Measurements from ENCODE around the gene ATF7IP2.
A peak's percentile ranks its signal among the peaks of the same experiment; 100 is the strongest.
"Not testable (repeated sequence)": the region's sequence is repeated elsewhere in the genome, so short reads cannot be mapped to it uniquely, and the experiment has no call there.

Gene ATF7IP2, protein sequence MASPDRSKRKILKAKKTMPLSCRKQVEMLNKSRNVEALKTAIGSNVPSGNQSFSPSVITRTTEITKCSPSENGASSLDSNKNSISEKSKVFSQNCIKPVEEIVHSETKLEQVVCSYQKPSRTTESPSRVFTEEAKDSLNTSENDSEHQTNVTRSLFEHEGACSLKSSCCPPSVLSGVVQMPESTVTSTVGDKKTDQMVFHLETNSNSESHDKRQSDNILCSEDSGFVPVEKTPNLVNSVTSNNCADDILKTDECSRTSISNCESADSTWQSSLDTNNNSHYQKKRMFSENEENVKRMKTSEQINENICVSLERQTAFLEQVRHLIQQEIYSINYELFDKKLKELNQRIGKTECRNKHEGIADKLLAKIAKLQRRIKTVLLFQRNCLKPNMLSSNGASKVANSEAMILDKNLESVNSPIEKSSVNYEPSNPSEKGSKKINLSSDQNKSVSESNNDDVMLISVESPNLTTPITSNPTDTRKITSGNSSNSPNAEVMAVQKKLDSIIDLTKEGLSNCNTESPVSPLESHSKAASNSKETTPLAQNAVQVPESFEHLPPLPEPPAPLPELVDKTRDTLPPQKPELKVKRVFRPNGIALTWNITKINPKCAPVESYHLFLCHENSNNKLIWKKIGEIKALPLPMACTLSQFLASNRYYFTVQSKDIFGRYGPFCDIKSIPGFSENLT

DNA sequence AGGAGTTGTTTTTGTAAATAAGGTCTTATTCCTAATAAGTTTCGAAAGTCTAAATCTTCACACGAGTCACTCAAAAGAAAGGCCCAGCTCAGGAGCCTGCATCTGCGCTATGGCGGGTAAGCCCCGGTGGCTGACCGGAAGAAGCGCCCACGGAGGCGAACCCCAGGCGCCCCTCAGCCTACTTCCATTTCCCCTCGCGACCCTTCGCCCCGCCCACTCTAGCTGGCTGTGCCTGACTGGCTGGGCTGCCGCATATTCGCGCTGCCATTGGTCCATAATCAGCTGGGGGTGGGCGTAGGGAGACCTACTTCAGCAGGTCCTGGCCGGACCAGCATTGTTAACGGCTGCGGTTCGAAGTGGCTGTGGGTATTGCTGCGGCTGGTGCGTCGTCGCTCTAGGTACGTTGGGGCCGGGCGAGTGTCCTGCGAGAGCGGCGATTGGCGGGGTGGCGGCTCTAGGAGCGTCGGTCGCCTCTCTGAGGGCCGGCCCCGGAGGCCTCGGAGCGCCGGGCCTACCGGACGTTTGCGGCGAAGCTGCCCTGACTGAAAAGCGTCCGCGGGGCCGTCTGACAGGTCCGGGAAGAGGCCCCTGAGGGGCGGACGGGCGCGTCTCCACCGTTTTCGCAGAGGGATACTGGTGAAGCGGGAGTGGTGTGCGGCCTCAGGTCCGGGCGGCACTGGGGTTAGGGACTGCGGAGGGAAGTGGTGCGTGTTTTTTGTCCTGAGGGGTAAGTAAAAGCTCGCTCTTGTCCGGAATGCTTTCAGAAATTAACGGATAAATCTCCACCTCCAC, at the start of gene ATF7IP2:
ATF7IP2 (plus strand) TSS at position 337 of the 792 bp plus-strand sequence. CDS start 44,560 bp downstream, outside the sequence.
- peak; percentile 71 to 78 for DNase-seq (ENCODE audit: extremely low read depth in 1 of 2, low read depth in 1 of 2)

DNA sequence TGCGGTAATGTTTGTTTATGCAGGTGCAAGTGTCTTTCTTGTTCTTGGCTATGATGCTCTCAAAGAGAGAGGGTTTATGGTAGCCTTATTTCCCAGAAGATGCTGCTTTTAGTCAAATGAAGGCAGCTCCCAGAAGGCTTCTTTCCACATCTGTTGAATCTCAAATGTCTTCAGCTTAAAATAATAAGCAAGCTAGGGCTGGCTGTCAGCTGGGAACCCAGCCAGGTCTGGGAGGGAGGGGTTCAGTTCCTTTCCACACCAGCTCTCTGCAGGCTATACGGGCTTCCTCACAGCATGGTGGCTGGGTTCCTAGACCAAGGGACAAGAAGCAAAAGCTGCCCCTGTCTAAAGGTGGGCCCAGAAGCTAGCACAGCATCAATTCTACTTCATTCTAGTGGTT, 47.4 kb upstream of the ATF7IP2 start:
- DNase-seq (ENCODE audit: extremely low read depth in 1 of 2, low read depth in 1 of 2) = no peak

DNA sequence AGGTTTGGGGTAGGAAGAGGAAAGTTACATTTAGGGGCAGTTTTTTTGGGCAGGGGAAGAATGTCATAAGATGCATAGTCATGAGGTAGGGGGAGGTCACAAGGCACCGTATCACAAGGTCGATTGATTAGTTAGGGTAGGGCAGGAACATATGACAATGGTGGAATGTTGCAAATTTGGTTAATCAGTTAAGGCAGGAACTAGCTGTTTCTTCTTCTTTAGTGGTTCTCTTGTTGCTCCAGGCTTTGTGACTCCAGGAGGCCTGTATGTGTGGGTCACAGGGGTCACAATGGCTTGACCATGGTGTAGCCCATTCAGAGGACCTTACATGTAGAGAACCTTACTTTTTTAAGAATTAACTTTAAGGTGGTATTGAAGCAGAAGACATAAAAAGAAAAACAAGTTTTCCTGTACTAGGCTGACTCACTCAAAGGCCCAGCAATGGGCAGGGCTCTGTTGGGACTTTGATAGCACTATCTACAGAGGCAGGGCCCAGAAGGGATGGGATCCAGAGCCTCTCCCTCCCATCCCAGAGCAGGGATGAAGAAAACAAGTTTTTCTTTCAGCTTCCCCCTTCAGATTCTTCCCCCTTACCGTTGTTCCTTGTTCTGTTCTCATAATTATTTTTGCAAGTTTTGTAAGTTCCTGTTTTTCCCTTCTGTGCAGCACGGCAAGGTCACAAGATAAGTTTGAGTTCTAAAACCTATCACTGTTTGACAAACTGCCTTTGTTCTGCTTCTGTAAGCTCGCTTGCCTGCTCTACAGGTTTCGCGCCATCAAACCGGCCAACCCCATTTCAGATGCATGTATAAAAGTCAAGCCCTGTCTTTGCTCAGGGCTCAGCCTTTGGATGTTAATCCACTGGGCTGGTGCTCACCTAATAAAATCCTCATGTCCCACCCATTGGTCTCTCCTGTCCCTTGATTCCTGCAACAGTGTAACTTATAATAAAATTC, 45.8 kb upstream of the ATF7IP2 start:
- DNase-seq (ENCODE audit: extremely low read depth in 1 of 2, low read depth in 1 of 2) = no peak

DNA sequence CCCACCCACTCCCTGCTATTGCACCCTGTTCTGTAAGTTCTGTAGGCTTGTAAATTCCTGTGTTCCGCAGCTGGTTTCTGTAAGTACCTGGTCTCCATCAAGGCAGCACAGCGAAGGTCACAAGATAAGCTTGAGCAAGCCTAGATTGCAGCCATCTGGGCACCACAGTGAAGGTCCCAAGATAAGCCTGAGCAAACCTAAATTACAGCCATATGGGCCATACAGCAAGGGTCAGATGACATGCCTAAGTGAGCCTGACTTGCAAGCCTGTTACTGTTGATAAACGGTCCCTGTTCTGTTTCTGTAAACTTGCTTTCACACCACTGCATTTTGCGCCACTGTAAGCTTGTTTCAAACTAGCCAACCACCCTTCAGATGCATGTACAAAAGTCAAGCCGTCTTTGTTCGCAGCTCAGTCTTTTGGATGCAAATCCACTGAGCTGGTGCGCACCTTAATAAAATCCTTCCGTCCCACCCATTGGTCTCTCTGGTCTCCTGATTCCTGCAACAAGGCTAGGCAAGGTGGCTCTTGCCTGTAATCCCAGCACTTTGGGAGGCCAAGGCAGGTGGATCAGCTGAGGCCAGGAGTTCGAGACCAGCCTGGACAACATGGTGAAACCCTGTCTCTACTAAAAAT, 42.6 kb upstream of the ATF7IP2 start:
- no peak for DNase-seq (ENCODE audit: extremely low read depth in 1 of 2, low read depth in 1 of 2)

DNA sequence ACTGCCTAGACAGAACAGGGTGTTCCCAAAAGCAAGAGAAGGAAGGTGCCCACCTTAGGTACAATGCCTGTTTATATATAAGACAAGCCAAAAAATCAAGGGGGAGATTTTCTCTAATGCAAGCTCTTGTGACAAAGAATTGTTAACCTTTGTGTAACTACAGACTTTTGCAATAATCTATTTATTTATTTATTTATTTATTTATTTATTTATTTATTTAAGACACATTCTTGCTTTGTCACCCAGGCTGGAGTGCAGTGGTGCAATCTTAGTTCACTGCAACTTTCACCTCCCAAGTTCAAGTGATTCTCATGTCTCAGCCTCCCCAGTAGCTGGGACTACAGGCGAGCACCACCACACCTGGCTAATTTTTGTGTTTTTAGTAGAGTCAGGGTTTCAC, 41.2 kb upstream of the ATF7IP2 start:
- not testable (repeated sequence) for DNase-seq (ENCODE audit: extremely low read depth in 1 of 2, low read depth in 1 of 2)

DNA sequence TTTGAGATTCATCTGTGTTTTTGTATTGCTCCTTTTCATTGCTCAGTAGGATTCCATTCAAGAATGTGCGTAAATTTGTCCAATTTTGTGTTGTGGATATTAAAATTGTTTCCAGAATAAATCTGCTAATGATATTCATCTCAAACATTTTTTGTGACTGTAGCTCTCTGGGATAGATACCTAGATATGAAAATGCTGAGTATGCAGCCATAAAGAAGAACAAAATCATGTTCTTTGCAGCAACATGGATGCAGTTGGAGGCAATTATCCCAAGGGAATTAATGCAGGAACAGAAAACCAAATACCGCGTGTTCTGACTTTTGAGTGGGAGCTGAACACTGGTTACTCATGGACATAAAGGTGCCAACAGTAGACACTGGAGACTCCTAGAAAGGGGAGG, 40.2 kb upstream of the ATF7IP2 start:
- no peak for DNase-seq (ENCODE audit: extremely low read depth in 1 of 2, low read depth in 1 of 2)

DNA sequence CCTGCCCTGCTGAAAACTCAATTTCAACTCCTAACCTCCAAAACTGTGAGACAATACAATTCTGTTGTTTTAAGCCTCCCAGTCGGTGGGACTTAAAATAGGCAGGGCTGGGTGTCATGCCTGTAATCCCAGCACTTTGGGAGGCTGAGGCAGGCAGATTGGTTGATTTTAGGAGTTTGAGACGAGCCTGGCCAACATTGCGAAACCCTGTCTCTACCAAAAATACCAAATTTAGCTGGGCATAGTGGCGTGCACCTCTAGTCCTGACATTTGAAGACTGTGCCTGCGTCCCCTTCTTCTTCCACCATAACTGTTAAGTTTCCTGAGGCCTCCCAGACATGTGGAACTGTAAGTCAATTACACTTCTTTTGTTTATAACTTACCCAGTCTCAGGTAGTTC, 36.0 kb upstream of the ATF7IP2 start:
- no peak for DNase-seq (ENCODE audit: extremely low read depth in 1 of 2, low read depth in 1 of 2)

DNA sequence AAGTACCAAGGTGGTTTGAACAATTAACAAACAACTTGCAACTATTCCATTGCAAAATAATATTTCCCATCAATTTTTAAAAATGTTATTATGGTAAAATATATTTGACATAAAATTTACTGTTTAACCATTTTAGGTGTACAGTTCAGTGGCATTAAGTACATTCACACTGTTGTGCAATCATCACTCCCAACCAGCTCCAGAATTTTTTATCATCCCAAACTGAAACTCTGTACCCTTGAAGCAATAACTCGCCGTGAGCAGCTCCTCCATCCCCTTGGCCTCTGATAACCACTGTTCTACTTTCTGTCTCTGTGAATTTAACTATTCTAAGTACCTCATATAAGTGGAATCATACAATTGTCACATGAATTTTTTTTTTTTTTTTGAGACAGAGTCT, 33.6 kb upstream of the ATF7IP2 start:
- no peak for DNase-seq (ENCODE audit: extremely low read depth in 1 of 2, low read depth in 1 of 2)

DNA sequence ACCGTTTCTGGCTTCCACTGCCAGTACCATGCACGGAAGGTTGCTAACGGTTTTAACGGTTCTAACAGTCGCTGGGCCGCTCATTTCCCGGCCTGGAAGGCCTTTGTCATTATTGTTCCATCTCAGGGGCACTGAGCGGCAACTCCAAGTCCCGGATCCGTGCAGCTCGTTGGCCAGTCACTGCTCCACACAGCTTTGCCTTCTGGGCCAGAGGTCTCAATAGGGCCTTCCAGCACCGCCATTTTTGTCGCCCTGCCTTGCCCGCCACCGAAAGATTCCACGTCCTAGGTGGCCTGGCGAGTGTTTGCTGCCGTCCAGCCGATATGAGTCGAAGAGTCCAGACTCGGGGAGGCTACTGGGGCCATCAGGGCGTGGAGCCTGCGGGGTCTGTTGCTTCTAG, 30.3 kb upstream of the ATF7IP2 start:
- no peak for DNase-seq (ENCODE audit: extremely low read depth in 1 of 2, low read depth in 1 of 2)

DNA sequence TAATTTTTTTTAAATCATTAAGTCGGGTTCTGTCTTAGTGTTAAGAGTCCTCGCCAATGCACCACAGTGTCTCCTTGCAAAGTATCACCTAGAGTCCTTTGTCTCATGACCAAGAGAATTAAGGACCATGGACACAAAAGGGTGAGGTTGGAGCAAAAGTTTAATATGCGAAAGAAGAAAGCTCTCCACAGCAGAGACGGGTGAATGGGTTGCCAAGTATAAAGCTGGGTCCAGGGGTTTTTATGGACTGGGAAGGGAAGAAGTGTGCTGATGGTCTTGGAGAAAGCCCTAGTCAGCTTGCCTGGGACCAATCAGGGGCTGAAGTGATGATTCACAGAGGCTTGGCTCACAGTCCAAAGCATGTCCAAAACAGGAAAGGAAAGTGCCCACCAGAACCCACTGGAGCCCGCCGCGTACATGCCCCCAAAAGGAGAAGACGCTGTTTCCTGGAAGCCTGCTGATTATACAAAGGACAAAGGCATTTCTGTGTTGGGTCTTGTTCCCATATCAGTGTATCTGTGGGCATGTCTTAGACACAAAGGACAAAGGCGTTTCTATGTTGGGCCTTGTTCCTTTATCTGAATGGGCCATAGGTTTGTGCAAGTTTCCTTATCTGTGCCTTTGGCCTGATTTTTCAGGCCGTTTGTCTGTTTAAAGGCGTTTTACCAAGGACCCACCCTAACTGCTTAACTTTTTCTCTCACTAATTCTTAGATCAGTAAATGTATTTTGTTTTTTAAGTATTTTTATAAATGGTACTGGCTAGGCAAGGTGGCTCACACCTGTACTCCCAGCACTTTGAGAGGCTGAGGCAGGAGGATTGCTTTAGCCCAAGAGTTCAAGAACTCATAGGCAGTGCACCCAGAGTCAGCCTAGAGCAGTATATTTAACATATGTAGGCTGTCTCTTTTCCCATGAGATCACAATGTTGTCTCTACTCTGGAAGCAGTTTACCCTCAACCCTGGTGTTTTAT, 28.7 kb upstream of the ATF7IP2 start:
- no peak for DNase-seq (ENCODE audit: extremely low read depth in 1 of 2, low read depth in 1 of 2)

DNA sequence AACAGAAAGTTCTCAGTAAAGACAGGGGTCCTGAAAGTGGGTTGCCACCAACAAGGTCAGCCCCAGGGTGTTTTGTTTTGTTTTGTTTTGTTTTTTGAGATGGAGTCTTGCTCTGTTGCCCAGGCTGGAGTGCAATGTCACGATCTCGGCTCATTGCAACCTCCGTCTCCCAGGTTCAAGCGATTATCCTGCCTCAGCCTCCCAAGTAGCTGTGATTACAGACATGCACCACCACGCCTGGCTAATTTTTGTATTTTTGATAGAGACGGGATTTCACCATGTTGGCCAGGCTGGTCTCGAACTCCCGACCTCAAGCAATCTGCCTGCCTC, 24.1 kb upstream of the ATF7IP2 start:
- not testable (repeated sequence) for DNase-seq (ENCODE audit: extremely low read depth in 1 of 2, low read depth in 1 of 2)

DNA sequence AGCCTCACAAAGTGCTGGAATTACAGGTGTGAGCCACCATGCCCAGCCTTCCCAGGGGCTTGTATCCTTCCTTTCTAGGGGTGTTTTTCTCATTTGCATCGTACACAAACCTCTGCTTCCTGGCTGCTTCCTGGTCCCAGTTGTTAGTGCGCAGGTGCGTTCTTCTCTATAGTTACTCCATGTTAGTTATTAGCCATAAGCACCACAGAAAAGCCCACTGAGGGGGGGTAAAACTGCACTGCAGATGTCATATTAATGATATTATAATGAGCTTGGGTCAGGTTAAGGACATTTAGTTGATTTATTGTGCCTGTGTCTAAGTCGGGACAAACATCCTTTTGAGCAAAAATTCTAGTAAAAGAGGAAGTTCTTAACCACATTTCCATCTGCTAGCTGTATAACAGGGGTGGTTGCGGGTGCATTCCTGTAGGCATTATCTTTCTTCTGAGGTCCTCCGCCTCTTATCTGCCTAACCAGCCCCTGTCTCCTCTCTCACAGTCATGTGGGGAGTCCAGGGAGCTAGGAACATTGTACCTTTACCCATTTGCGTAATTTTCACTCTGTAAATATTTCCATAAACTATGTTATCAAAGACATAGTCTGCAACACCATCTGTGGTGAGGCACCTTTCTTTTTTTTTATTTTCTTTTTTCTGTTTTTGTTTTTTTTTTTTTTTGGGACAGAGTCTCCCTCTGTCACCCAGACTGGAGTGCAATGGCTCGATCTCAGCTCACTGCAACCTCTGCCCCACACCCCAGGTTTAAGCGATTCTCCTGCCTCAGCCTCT, 23.6 kb upstream of the ATF7IP2 start:
- no peak for DNase-seq (ENCODE audit: extremely low read depth in 1 of 2, low read depth in 1 of 2)

DNA sequence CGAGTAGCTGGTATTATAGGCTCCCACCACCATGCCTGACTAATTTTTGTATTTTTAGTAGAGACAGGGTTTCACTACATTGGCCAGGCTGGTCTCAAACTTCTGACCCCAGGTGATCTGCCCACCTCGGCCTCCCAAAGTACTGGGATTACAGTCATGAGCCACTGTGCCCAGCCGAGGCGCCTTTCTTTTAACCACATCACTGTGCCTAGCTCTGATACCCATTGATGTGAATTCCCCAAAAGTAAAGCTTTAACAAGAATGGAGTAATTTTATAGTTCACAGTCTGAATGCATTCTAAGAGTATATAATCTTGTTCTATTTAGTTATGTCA, 23.0 kb upstream of the ATF7IP2 start:
- not testable (repeated sequence) for DNase-seq (ENCODE audit: extremely low read depth in 1 of 2, low read depth in 1 of 2)

DNA sequence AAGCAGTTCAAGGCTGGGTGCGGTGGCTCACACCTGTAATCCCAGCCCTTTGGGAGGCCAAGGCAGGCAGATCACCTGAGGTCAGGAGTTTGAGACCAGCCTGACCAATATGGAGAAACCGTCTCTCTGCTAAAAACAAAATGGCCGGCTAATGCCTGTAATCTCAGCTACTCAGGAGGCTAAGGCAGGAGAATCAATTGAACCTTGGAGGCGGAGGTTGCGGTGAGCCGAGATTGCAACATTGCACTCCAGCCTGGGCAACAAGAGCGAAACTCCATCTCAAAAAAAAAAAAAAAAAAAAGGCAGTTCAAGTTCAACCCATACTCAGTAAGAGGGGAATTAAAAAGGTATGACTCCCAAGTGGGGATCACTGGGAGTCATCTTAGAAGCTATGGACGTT, 19.2 kb upstream of the ATF7IP2 start:
- DNase-seq (ENCODE audit: extremely low read depth in 1 of 2, low read depth in 1 of 2) = not testable (repeated sequence)

DNA sequence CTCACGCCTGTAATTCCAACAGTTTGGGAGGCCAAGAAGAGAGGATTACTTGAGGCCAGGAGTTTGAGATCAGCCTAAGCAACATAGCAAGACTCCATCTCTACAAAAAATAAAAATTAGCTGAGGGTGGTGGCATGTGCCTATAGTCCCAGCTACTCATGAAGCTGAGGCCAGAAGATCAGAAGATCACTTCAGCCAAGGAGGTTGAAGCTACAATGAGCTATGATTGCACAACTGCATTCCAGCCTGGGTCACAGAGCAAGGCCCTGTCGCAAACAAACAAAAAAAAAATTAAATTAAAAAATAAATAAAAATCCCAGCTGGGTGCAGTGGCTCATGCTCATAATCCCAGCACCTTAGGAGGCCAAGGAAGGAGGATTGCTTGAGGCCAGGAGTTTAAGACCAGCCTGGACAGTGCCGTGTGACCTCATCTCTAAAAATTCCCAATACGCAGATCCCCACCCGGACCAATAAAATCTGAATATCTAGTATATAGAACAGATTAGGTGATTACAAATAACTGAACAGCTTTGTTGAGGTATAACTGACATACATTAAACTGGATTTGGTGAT, 18.2 kb upstream of the ATF7IP2 start:
- DNase-seq (ENCODE audit: extremely low read depth in 1 of 2, low read depth in 1 of 2) = no peak

DNA sequence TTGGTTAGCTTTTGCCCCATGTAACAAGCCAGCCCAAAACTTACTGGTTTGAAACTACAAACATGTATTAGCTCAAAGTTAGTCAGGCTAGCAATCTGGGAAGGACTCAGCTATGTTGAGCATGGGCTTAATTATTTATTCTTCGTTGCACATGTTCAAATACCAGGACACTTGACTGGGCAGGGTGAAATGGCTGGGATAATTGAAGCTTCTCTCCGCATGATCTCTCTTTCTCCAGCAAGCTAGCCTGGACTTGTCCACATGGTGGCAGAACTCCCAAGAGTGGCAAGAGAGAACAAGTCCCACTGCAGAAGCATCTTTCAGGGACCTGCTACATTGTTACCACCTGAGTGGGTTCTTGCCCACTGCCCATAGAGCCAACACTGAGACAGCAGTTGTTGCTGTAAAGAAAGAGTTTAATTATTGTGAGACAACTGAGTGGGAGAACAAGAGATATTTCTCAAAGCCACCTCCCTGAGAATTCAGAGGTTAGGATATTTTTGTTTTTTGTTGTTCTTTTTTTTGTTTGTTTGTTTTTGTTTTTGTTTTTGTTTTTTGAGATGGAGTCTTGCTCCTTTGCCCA, 16.8 kb upstream of the ATF7IP2 start:
- no peak for DNase-seq (ENCODE audit: extremely low read depth in 1 of 2, low read depth in 1 of 2)

DNA sequence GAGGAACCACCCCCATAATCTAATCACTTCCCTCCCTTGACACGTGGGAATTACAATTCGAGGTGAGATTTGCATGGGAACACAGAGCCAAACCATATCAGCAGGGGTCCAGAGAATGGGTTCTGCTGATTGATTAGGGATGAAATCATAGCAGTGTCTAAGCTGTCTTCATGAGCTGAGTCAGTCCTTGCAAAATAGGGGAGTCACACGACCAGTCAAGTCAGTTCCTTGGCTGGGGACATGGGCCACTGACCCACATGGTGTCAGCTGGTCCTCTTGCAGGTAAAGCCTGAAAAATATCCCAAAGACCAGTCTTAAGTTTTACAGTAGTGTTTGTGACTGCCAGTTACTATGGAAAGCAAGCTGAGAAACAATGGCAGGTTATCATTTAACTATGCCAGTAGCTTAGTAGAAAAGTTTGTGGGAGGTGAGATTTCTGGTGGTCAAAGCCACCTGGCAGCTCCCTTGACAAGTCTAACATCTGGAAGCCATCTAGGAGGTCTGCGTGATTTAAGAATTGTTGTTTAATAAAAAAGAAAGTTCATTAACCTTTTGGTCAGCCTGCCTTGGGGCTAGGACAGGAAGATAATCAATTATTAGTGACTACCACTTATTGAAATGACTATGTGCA, 15.7 kb upstream of the ATF7IP2 start:
- DNase-seq (ENCODE audit: extremely low read depth in 1 of 2, low read depth in 1 of 2) = no peak

All from activated CD8-positive, alpha-beta memory T cell treated with anti-CD3 and anti-CD28 coated beads for 1 hour (primary cell).